Stimulated activated CD4-positive, alpha-beta T cell treated with anti-CD3 and anti-CD28 coated beads, Interleukin-12 subunit alpha, Interleukin-12 subunit beta, amount 100 ng/mL, for 4 hours (primary cell): ENCODE data around the gene STMN1.
"Not testable (repeated sequence)": the region's sequence is repeated elsewhere in the genome, so short reads cannot be mapped to it uniquely, and the experiment has no call there.

ENCODE experiments used
- DNase-seq: peaks from one replicate; pipeline ENCODE4 v3.0.0-alpha.2; 2020

STMN1 gene

GRCh38 chr1:25905680-25906643 lies at the start of gene STMN1:
Gene STMN1 (minus strand): TSS chr1:25906419. CDS start chr1:25904676, 1,743 bp downstream.
- DNase-seq: peak; percentile 88

GRCh38 chr1:25955553-25955952 lies 49.3 kb upstream of the STMN1 start:
- no peak for DNase-seq

- no peak for DNase-seq
These were observed 48.2 kb upstream of the STMN1 start for GRCh38 chr1:25954282-25954938.

- no peak for DNase-seq
These were observed 46.7 kb upstream of the STMN1 start for GRCh38 chr1:25952841-25953401.

- DNase-seq: no peak
These were observed 42.4 kb upstream of the STMN1 start for GRCh38 chr1:25948641-25949040.

GRCh38 chr1:25947027-25947426 lies 40.8 kb upstream of the STMN1 start:
- no peak for DNase-seq

GRCh38 chr1:25945761-25946160 lies 39.5 kb upstream of the STMN1 start:
- no peak for DNase-seq

- no peak for DNase-seq
These were observed 38.8 kb upstream of the STMN1 start for GRCh38 chr1:25944986-25945385.

GRCh38 chr1:25943511-25943910 lies 37.3 kb upstream of the STMN1 start:
- DNase-seq: not testable (repeated sequence)

- DNase-seq: no peak
These were observed 30.7 kb upstream of the STMN1 start for GRCh38 chr1:25936947-25937346.

- DNase-seq: no peak
These were observed 27.5 kb upstream of the STMN1 start for GRCh38 chr1:25933479-25934365.

- DNase-seq: not testable (repeated sequence)
These were observed 26.7 kb upstream of the STMN1 start for GRCh38 chr1:25932811-25933400.

GRCh38 chr1:25932321-25932720 lies 26.1 kb upstream of the STMN1 start:
- DNase-seq: no peak

- no peak for DNase-seq
These were observed 22.8 kb upstream of the STMN1 start for GRCh38 chr1:25929016-25929415.

- DNase-seq: no peak
These were observed 21.5 kb upstream of the STMN1 start for GRCh38 chr1:25927521-25928265.

GRCh38 chr1:25926731-25927496 lies 20.7 kb upstream of the STMN1 start:
- no peak for DNase-seq

GRCh38 chr1:25924454-25924853 lies 18.2 kb upstream of the STMN1 start:
- no peak for DNase-seq

- DNase-seq: no peak
These were observed 16.8 kb upstream of the STMN1 start for GRCh38 chr1:25922971-25923552.

GRCh38 chr1:25922056-25922970 lies 16.1 kb upstream of the STMN1 start:
- peak; percentile 43 for DNase-seq
